HL-60/S4 (cell line): ENCODE results near the gene PKHD1.
"Not testable (repeated sequence)": the region's sequence is repeated elsewhere in the genome, so short reads cannot be mapped to it uniquely, and the experiment has no call there.

Experiments used
- in situ Hi-C: fragments of 300-500 bp; cut with MboI; formaldehyde crosslinking; loops from 2 replicates; pipeline ENCODE4 v1.14.3; 2022; ENCODE audit warnings: low sequenced_read_pairs

Gene PKHD1

GRCh38 chr6:51939695-51940094, 147.7 kb downstream of the PKHD1 start:
- in situ Hi-C loops: not testable (repeated sequence)

DNA sequence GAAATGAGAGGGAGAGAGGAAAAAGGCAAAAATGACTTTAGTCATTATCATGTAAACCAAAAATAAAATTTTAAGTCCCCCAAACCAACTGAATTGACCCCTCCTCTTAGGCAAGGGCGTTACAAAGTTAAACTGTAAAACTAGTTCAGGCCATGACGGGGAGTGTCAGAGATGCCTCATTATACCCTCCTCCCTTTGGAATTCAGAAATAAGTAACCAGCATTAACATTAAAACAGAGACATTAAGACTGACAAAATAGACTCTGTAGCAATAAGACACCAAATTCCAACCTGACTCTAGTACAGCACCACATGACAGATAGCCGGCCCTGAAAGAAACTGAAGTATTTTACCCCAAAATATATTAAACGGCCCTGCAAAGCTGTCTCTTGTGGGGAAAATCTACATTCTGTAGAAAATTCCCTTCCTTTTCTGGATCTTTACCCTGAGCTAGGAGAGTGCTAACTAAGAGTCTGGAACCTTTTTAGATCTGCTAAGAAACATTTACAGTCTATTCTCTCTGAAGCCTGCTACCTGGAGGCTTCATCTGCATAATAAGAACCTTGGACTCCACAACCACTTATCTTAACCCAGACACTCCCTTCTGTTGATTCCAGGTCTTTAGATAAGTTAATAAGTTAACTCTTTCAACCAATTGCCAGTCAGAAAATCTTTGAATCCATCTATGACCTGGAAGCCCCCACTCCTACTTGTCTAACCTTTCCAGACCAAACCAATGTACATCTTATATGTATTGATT, 150.7 kb downstream of the PKHD1 start:
- in situ Hi-C loops: no loop called here

- in situ Hi-C loops: no loop called here
Observed at GRCh38 chr6:51934098-51934497, 153.3 kb downstream of the PKHD1 start.

DNA sequence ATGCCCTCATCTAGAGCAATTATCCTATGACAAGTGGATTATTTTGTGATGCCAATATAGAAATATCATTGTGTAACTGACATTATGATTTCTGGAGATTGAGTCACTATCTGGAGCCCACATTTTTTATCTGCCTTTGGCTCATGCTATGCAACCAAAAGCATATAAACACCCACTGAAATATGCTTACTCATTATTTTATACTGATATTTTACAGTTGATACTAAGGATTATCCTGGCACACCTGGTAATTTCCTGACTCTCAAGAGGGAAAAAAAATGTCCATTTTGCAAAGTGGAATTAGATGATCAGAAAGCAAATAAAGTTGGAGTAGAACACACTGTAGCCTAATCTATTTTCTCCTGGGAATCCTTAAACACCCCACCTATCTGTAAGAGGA, 154.5 kb downstream of the PKHD1 start:
- in situ Hi-C loops: no loop called here

DNA sequence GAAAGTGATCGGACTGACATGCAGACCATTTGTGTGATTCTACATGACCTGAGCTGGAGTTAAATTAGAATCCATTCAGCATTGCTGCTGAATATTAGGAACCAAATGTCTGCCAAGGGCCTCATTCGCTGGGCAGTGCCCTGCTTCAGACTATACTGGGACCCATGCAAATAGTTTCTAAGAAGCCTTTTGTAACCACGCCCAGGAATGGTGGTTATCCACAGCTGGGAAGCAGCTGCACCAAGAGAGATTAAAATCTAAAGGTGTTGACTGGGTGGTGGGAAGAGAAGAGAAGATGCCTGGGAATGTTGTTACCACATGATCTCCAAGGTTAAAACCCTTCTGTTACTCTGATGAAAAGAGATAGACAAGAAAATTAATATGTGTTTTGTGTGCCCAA, 156.8 kb downstream of the PKHD1 start:
- in situ Hi-C loops: no loop called here

- in situ Hi-C loops: no loop called here
Observed at GRCh38 chr6:51929934-51930574, 157.4 kb downstream of the PKHD1 start.

GRCh38 chr6:51928320-51928719, 159.1 kb downstream of the PKHD1 start:
- in situ Hi-C loops: no loop called here

DNA sequence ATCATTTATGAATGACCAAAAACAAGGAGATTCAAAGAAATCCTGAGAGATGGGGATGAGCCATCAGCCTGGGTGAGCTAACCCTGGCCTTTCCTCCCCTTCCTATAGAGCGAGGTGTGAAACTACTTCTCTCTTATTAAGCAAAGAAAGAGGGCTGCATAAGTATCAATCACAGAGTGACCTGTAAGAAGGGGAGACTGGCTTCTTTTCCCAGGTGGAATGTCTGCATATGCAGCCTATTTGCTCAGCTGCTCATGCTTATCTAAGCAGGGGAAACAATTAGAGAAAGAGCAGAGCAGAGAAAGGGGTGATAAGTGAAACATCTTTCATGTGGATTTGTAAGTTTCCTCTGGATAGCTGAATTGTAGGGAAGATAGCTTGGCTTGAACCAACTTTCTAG, 160.0 kb downstream of the PKHD1 start:
- in situ Hi-C loops: no loop called here

- in situ Hi-C loops: no loop called here
Observed at GRCh38 chr6:51926125-51926524, 161.3 kb downstream of the PKHD1 start.

- in situ Hi-C loops: not testable (repeated sequence)
Observed at GRCh38 chr6:51922479-51922878, 164.9 kb downstream of the PKHD1 start.

DNA sequence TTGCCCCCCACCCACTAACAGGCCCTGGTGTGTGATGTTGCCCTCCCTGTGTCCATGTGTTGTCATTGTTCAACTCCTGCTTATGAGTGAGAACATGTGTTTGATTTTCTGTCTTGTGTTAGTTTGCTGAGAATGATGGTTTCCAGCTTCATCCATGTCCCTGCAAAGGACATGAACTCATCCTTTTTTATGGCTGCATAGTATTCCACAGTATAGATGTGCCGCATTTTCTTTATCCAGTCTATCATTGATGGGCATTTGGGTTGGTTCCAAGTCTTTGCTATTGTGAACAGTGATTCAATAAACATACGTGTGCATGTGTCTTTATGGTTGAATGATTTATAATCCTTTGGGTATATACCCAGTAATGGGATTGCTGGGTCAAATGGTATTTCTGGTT, 169.1 kb downstream of the PKHD1 start:
- in situ Hi-C loops: not testable (repeated sequence)

- in situ Hi-C loops: no loop called here
Observed at GRCh38 chr6:51915098-51915497, 172.3 kb downstream of the PKHD1 start.

DNA sequence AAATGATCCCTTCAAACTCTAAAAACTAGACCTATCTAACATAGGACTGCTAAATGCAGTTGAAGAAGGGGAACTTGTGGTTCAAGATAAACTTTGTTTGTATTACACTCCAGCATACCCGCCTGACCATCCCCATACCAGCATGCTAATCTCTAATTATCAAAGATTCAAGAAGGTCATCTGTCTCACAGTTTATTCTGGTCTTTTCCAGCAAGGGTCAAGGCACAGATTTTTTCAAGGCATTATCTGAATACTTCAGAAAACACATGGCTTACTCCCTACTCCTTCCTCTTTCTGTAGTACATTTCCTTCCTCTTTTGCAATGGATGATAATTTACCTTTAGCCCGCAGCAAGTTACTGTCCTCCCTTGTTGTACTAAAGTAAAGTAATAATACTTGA, 174.1 kb downstream of the PKHD1 start:
- in situ Hi-C loops: no loop called here

DNA sequence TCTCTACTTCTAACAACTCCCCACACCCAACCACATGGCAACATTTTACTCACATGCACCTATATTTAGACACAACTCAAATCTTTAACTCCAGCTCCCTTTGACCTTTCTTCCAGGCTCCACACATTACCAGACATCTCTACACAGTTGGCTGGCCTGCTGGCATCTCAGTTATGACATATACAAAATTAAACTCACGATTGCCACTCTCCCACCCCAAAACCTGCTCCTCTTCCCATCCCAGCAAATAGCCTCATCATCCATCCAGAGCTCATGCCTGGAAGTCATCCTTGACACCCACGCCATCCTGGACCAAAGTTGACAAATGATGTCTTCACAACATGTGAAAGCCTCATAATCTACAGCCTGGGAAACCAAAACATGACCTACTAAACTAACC, 176.6 kb downstream of the PKHD1 start:
- in situ Hi-C loops: no loop called here

- in situ Hi-C loops: no loop called here
Observed at GRCh38 chr6:51908243-51908642, 179.2 kb downstream of the PKHD1 start.

DNA sequence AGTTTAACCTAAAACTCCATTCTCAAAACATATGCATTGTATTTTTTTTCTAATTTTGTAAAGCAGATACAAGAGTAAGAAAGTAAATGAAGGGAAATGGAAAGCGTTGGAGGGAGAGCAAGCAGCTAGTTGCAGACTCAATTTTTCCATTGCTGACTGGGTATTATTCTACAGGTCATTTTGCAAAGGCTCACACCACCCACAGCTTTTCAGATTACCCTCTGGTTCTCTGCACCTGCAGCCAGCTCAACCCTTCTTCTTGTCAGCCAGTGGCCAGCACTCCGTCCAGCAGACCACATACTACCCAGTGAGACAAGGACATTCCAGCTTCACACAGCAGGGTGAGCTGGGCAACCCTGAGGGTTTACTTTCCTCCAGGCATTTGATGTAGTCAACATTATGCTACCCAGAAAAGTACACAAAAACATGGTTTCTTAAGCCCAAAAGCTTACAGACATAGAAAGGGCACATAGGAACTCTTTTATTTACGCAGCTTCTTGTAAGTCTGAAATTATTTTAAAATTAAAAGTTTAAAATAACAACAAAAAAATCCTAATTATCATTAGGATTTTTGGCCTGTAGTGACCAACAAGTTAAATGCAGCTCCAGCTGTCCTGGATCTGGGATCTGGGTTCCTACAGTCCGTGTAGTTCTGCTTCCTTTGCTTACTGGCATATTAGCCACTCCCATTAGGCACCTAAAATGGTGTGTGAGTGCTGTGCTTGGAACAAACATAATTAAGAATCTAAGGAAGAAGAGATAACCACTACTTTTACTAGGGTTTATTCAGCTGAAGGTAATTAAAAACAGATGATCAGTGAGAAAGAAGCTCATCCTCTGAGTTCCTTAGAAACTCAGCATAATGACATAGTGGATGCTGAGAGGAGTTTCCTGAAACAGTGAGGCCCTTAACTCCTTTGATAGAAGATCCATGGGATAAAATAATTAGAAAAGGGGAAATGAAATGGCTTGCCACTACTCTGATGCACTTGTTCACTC, 185.3 kb downstream of the PKHD1 start:
- in situ Hi-C loops: no loop called here

GRCh38 chr6:51893366-51893765, 194.0 kb downstream of the PKHD1 start:
- in situ Hi-C loops: no loop called here

- in situ Hi-C loops: no loop called here
Observed at GRCh38 chr6:51892750-51893149, 194.7 kb downstream of the PKHD1 start.

DNA sequence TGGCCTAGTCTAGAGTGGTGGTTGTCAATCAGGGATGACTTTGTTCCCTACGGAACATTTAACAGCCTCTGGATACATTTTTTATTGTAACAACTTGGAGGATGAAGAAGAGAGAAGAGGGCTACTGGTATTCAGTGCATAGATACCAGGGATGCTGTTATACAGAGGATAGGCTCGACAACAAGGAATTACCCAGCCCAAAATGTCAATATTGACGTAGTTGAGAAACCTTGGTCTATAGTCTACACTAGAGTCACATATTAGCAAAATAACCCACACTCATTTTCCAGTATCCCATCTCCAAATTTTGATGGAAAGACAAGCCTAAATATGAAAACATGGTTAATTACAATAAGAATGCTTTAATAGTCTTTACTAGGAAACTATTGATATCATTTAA, 195.1 kb downstream of the PKHD1 start:
- in situ Hi-C loops: no loop called here

- in situ Hi-C loops: no loop called here
Observed at GRCh38 chr6:51891784-51892183, 195.6 kb downstream of the PKHD1 start.

DNA sequence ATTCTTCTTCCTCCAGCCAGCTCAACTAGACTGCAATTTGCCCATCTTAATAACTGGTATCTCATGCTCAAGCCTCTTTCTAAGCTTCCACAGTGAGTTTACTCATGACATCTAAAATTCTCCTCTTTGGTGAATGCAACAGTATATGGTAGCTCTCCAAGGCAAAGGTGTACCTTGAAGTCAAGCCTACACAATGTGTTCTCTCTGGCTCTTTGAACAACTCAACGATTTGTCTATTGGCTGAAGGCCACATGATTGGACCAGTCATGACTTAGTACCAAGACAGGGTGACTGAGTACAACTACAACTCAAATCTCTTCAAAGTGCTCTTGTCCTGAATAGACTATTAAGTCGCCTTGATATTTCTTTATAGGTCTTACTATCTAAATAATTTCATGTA, 199.6 kb downstream of the PKHD1 start:
- in situ Hi-C loops: no loop called here
